ENCODE results near the gene SPON1. TPM values are rescaled to one million over a fixed set of nuclear protein-coding genes. Genes with fewer than 3 reads are reported as not detected.

SPON1 gene
- total RNA-seq, 6 donors from 2014 or later: 12.6 to 68.9 (median 56.3) TPM

DNA sequence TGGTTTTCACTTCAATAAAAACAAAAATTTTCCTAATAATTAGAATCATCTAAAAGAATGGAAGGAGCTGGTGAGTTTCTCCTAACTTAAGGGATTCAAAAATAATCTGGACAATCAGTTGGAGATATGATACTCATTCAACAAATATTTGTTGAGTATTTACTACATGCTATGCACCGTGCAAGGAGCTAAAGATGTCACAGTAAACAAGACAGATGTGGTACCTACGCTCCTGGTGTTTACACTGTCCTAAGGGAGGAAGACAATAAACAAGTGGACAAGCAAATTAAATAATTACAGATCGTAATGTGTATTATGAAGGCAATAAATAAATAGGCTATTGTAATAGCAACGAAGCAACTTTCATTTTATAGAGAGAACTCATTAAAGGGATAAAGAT lies 9.9 kb upstream of the SPON1 start:
- no peaks in the 10 kb centered on the region for H3K9me3 ChIP-seq
- no peak for TF ChIP-seq EP300 (IDR thresholded peaks at IDR 0.05)
- no peak for TF ChIP-seq POLR2AphosphoS5 (IDR thresholded peaks at IDR 0.05)
- no peak for TF ChIP-seq POLR2A (IDR thresholded peaks at IDR 0.05)
- TF ChIP-seq, protein P1, sequence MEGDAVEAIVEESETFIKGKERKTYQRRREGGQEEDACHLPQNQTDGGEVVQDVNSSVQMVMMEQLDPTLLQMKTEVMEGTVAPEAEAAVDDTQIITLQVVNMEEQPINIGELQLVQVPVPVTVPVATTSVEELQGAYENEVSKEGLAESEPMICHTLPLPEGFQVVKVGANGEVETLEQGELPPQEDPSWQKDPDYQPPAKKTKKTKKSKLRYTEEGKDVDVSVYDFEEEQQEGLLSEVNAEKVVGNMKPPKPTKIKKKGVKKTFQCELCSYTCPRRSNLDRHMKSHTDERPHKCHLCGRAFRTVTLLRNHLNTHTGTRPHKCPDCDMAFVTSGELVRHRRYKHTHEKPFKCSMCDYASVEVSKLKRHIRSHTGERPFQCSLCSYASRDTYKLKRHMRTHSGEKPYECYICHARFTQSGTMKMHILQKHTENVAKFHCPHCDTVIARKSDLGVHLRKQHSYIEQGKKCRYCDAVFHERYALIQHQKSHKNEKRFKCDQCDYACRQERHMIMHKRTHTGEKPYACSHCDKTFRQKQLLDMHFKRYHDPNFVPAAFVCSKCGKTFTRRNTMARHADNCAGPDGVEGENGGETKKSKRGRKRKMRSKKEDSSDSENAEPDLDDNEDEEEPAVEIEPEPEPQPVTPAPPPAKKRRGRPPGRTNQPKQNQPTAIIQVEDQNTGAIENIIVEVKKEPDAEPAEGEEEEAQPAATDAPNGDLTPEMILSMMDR (IDR thresholded peaks at IDR 0.05): no peak
- no peaks in the 10 kb centered on the region for H3K36me3 ChIP-seq
- no peaks in the 10 kb centered on the region for H3K4me1 ChIP-seq
- no peak for ATAC-seq (ENCODE audit: low FRiP score in 2 of 2)
- no peak for DNase-seq
- 77 to 83% methylated on average over 4 of the region's 4 CpGs for WGBS, 2 donors
- H3K27me3 ChIP-seq: no peaks in the 10 kb centered on the region
- H3K27ac ChIP-seq: no peak overlapping the region
- H3K4me3 ChIP-seq: no peak overlapping the region

DNA sequence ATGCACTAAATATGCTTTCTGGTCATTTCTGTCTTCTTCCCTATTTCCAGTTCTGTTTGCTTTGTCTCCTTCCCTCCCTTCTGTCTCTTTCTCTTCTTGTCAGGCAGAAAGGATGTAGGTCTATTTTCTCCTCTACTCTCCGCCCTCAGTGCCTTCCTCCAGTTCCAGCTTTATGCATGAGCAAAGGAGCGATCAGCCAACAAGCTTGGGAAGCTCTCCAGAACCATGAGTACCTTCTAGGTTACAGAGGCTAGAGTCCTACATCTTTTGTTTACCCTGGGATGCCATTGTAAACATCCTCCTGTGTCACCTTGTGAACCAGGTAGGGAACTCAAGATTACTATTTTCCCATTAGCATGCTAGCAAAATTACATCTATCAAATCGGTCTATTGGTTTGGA lies 7.9 kb upstream of the SPON1 start:
- H3K27ac ChIP-seq: no peak overlapping the region
- H3K4me1 ChIP-seq: no peaks in the 10 kb centered on the region
- TF ChIP-seq, protein P1 (IDR thresholded peaks at IDR 0.05): no peak
- TF ChIP-seq EP300 (IDR thresholded peaks at IDR 0.05) (no peak), POLR2AphosphoS5 (IDR thresholded peaks at IDR 0.05) (no peak), POLR2A (IDR thresholded peaks at IDR 0.05) (no peak)
- H3K36me3 ChIP-seq: no peaks in the 10 kb centered on the region
- H3K9me3 ChIP-seq: no peaks in the 10 kb centered on the region
- WGBS, 2 donors: 75 to 77% methylated on average over 3 of the region's 3 CpGs
- H3K4me3 ChIP-seq: no peak overlapping the region
- DNase-seq: no peak
- no peak for ATAC-seq (ENCODE audit: low FRiP score in 2 of 2)
- no peaks in the 10 kb centered on the region for H3K27me3 ChIP-seq

DNA sequence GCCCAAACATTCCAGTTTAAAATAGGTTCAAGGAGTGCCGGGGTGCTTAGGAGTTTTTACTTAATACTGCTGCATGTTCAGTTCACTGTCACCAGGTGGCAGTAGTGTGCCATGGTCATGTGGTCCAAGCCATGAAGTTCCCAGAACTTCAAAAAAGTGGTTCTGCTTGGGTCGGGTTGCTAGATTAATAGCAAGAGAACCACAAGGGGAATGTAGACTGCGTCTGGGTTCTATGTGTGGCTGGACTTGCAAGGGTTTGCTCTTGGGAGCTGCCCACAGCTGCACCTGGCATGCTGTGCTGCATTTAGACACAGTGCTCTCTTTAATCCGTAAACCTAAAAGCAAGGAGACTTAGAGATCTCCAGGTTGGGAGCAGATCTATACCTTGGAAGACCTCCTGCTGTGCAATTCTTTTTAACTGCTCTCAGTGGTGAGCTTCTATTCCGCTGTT lies 6.5 kb upstream of the SPON1 start:
- Histone ChIP-seq H3K4me1 (no peaks in the 10 kb centered on the region), H3K9me3 (no peaks in the 10 kb centered on the region), H3K4me3 (no peak overlapping the region), H3K27ac (no peak overlapping the region), H3K27me3 (no peaks in the 10 kb centered on the region), H3K36me3 (no peaks in the 10 kb centered on the region)
- peak in 1 of 2 donors; percentile 87 for ATAC-seq (ENCODE audit: low FRiP score in 2 of 2)
- no peak for TF ChIP-seq EP300 (IDR thresholded peaks at IDR 0.05)
- TF ChIP-seq, protein P1 (IDR thresholded peaks at IDR 0.05): peak; percentile 50 to 83 (median 78)
- peak in 1 of 2 donors; percentile 63 for DNase-seq
- WGBS, 2 donors: 40 to 51% methylated on average over 4 to 5 of the region's 5 CpGs

DNA sequence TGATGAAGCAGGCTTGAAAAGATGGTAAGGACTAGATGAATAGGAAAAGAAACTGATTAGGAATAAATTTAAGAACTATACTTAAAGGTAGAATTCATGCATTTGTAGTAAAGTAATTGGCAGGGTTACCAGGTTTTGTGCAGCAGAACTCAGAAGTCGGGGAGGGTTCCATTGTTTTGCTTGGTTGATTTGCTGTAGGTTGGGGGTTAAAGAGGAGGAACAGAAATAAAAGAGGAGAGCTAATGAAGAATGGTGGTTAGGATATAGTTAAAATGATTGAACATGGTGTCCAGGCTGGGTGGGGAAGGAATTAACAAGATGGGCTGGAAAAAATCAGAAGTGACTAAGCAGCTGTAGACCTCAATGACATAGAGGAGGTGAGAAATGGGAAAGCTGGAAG lies 5.5 kb upstream of the SPON1 start:
- Histone ChIP-seq H3K4me3 (no peak overlapping the region), H3K27me3 (no peaks in the 10 kb centered on the region), H3K9me3 (no peaks in the 10 kb centered on the region), H3K36me3 (no peaks in the 10 kb centered on the region), H3K27ac (no peak overlapping the region), H3K4me1 (no peaks in the 10 kb centered on the region)
- no peak for ATAC-seq (ENCODE audit: low FRiP score in 2 of 2)
- DNase-seq: no peak
- 82 to 85% methylated on average over 1 of the region's 1 CpG for WGBS, 2 donors
- no peak for TF ChIP-seq EP300 (IDR thresholded peaks at IDR 0.05)
- TF ChIP-seq, protein P1 (IDR thresholded peaks at IDR 0.05): no peak

DNA sequence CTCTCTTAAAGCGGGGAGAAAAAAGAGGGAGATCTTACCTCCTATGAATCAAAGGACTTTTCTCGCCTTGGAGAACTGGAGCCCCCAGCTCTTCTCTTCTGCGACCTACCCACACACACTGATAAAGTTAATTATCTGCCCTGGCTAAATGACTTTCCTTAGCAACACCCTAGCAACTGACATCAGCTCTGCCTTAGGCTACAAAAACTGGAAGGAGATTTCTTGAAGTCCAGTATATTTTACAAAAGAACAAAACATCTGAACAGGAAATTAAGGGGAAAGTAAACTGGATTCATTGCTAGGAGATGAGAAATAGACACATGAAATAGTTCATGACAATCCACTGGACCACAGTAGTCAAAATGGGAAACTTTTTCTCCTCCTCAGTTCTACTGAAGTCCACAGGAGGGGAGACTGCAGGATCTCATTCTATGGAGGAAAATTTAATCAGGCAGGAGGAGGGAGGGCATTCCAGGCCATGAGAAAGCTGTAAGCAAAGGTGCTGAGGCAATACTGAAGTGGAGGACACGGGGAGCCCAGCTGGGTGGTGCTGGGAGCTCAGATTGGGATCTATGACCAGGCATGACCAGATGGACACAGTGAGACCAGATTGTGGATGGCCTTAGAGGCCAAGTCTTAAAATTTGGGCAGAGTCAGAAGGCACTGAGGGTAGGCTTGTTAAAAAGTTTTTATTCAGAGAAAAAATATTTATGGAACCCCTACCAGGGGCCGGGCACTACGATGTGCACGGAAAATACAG lies 3.7 kb upstream of the SPON1 start:
- ATAC-seq (ENCODE audit: low FRiP score in 2 of 2) (no peak), DNase-seq (no peak)
- WGBS, 2 donors: 80 to 86% methylated on average over 7 of the region's 7 CpGs
- Histone ChIP-seq H3K36me3 (no peaks in the 10 kb centered on the region), H3K27ac (no peak overlapping the region), H3K9me3 (no peaks in the 10 kb centered on the region), H3K4me3 (no peak overlapping the region), H3K27me3 (peaks cover 0 to 15% (median 5%) of the 10 kb centered on the region in 4 donors), H3K4me1 (peaks cover 0 to 16% (median 7%) of the 10 kb centered on the region in 4 donors)
- TF ChIP-seq POLR2A (IDR thresholded peaks at IDR 0.05): no peak
- no peak for TF ChIP-seq EP300 (IDR thresholded peaks at IDR 0.05)
- TF ChIP-seq, protein P1 (IDR thresholded peaks at IDR 0.05): no peak
- no peak for TF ChIP-seq POLR2AphosphoS5 (IDR thresholded peaks at IDR 0.05)
